Fibroblast of mammary gland (primary cell): Measurements from ENCODE around the gene AKT1.

Experiments
- DNase-seq: peaks from one replicate; pipeline ENCODE4 v3.0.0-alpha.2; 2010; ENCODE audit warnings: low read depth
- H3K4me3 ChIP-seq: 2 replicates; pipeline ENCODE4 v1.5.1; 2011; ENCODE audit warnings: low read depth, mild to moderate bottlenecking, low read length, moderate library complexity; ENCODE audit not compliant: control insufficient read depth
- TF ChIP-seq, protein P1 (sequence below): conservative IDR thresholded peaks from 2 replicates; pipeline ENCODE4 v1.5.1; 2011; ENCODE audit warnings: low read depth, low read length, inconsistent platforms; ENCODE audit not compliant: control insufficient read depth, insufficient read depth

The AKT1 gene

DNA sequence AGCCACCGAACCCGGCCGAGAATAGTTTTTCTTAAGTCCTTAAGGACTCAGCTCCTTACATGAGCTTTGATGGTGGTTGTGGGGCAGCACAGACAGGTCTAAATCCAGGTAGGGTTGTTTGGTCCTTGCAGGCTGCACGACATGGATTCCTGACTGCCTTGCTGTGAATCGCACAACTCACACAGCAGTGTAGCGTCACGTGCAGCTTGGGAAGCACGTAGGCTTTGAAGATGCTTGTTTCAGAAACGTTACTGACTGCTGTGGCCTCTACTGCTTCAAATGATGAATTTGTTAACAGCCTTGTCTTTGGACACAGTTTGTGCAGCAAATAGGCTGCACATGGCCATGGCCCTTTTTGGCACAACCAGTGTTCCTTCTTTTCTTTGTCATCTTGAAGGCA is 35.2 kb upstream of the AKT1 start:
- TF ChIP-seq, protein P1, sequence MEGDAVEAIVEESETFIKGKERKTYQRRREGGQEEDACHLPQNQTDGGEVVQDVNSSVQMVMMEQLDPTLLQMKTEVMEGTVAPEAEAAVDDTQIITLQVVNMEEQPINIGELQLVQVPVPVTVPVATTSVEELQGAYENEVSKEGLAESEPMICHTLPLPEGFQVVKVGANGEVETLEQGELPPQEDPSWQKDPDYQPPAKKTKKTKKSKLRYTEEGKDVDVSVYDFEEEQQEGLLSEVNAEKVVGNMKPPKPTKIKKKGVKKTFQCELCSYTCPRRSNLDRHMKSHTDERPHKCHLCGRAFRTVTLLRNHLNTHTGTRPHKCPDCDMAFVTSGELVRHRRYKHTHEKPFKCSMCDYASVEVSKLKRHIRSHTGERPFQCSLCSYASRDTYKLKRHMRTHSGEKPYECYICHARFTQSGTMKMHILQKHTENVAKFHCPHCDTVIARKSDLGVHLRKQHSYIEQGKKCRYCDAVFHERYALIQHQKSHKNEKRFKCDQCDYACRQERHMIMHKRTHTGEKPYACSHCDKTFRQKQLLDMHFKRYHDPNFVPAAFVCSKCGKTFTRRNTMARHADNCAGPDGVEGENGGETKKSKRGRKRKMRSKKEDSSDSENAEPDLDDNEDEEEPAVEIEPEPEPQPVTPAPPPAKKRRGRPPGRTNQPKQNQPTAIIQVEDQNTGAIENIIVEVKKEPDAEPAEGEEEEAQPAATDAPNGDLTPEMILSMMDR, result no peak
- DNase-seq, result no peak
- no peak overlapping the region for H3K4me3 ChIP-seq

DNA sequence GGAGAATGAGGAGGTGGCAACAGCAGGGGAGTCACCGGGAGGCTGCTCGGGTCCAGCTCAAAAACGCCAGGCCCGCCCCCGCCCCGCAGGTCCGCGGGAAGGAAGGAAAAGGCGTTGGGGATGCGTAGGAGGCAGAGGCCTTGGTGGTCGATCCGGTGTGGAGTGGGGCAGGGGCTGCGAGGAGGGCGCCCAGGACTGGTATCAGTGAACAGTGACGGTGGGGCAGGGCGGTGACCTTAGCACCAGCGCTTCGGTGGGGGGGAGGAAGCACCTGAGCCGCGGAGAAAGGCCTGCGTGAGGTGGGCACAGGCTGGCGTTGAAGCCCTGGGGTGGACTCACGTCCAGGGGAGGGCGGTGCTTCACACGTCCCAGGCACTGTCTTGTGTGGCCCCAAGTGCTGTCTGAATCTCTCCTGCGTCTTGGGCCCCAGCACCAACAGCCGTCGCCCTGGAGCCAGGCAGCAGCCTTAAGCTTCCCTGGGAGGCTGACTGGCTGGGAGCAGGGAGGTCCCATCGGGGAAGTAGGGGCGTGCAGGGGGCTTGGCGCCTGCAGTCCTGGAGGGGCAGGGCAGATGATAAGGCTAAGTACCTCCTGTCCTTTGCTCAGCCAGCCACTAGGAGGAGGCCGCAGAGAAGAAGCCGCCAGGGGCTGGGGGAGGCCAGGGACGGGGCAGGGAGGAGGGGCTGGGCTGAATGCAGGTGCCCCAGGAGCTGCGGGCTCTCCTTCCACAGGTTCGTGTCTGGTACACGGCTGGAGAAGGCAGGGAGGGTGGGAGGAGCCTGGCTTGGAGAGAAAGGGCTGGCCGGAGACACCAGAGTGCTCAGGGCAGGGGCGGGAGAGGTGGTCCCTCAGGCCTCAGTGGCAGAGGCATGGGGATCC is 31.9 kb upstream of the AKT1 start:
- peak; percentile 26 for DNase-seq
- TF ChIP-seq, protein P1, result peak; percentile 53
- H3K4me3 ChIP-seq, result peak overlapping the region; percentile 35

DNA sequence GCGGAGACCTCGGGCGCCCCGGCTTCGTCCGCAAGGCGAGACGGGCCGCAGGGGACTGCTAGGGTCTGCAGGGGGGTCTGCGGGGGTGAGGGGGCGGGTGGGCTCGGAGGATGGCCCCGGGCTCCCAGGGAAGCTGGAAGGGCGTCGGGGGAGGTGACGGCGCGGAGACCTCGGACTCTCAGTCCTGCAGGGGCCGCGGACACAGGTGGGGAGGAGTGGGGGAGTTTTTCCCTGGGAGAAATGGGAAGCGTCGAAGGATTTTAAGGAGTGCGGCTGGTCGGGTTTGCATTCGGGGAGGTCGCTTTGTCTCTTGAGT is 31.3 kb upstream of the AKT1 start:
- DNase-seq, result no peak
- peak overlapping the region; percentile 35 for H3K4me3 ChIP-seq
- TF ChIP-seq, protein P1, result no peak

DNA sequence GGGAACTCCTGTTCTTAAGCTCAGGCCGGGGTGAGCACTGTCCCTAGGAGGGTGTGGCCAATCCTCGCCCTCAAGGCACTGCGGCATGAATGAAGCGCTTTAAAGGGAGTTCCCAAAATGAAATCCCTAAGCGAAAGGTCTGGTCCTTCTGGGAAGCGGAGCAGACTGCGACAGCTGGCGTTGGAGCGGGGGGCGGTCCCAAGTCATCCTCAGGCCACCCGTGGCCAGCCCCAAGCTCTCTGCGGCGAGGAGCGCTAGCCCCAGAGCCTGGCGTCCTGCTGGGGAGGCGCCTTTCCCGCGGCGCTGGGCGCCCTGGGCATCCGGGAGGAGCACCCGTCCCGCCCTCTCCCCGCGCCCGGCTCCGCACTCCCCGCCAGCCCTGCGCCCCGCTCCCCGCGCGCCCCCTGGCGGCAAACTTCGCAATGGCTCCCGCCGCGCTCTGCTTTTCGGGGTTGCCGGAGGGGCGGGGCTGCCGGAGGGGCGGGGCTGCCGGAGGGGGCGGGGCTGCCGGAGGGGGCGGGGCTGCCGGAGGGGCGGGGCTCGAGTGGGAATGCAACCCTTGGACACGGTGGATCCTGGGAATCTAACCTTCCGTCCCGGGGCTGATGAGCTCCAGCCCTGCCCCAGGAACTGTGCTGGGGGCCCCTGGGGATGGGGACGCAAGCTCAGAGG is 30.8 kb upstream of the AKT1 start:
- DNase-seq, result peak; percentile 62
- TF ChIP-seq, protein P1, result peak; percentile 33
- peak overlapping the region; percentile 60 for H3K4me3 ChIP-seq

DNA sequence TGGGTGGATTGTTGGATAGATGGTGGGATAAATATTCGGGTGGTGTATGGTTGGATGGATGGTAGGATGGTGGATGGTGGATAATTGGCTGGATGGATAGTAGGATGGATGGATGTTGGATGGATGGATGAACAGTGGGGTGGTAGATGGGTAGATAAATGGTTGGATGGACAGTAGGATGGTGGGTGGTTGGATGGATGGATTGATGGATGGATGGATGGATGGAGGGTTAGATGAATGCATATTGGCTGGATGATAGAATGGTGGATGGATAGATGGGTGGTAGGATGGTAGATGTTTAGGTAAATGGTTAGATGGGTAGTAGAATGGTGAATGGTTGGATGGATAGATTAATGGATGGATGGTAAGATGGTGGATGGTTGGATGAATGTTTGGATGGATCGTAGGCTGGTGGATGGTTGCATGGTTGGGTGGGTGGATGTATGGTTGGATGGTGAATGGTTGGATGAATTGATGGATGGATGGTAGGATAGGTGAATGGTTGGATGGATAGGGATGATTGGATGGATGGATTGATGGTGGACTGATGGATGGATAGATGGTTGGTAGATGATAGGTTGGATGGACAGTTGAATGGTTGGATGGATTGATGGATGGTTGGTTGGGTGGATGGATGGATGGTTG is 28.9 kb upstream of the AKT1 start:
- no peak overlapping the region for H3K4me3 ChIP-seq
- no peak for DNase-seq
- TF ChIP-seq, protein P1, result no peak

DNA sequence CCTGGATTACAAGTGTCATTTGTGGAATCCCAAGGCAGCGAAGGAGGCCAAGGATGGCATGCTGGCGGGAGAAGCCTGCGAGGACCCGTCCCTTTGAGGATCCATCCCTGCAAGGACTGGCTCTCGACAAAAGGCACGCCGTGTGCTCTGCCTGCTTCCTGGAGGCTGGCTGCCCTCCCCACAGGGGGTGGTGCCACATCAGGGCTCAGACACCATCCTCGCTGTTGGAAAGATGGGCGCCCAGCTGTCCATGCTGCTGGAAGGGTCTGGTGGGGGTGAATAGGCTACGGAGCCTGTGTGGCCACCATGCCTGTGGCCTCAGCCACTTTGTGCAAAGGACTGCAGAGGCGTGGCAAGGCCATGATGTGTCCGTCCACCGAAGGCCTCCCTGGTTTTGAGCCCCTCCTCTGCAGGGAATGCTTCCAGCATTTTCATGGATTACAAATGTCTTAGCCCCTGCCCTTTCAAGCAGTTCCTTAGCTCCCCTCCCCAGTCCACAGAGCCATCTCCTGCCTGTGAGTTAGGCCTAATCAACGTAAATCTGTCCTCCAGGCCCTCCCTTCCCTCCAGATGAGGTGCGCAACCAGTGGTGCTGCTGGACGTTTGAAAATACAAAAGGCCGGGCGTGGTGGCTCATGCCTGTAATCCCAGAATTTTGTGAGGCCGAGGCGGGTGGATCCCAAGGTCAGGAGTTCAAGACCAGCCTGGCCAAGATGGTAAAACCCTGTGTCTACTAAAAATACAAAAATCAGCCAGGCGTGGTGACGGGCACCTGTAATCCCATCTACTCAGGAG is 27.5 kb upstream of the AKT1 start:
- DNase-seq, result no peak
- H3K4me3 ChIP-seq, result no peak overlapping the region
- TF ChIP-seq, protein P1, result no peak
